K562 (cell line): ENCODE measurements around the gene MMP12. TPM values are rescaled to one million over a fixed set of nuclear protein-coding genes. Genes with fewer than 3 reads are reported as not detected.

Experiments
- ATAC-seq: fragments of 200-7000 bp; cut with Tn5 transposase; 3 replicates; pipeline ENCODE4 v1.9.1; 2020; ENCODE audit warnings: moderate library complexity
- BruUV-seq: library from RNA; stranded (reverse); fragments of 400-500 nt; replicated peaks from 2 replicates; lab custom pipeline; 2021; lab: Mats Ljungman, UMichigan
- CTCF ChIA-PET: fragments of 300-600 bp; formaldehyde crosslinking; extraction: SDS; loops from one replicate; lab custom pipeline; 2021; ENCODE audit warnings: low intra/inter-chr PET ratio; lab: Yijun Ruan, JAX
- POLR2A ChIA-PET: fragments of 300-600, 350-650 bp; sonication (Branson Sonifier 250); formaldehyde crosslinking; extraction: SDS; loops from one replicate; lab custom pipeline; 2021; ENCODE audit warnings: antibody characterized with exemption, inconsistent platforms; lab: Yijun Ruan, JAX
- DNase-seq, 4 experiments: peaks; one replicate each; pipeline versions ENCODE4 v3.0.0 to v3.0.0-alpha.2; 2011 to 2018; ENCODE audit warnings: low spot score in 3 of 4, mixed read lengths in 3 of 4; ENCODE audit errors: extremely low read depth in 1 of 4
- FAIRE-seq: peaks from 2 replicates; lab custom pipeline; 2011; peaks lifted over from hg19 to GRCh38; lab: Jason Lieb, UNC
- H2AFZ ChIP-seq: 2 replicates; pipeline ENCODE4 v1.6.0; 2011; ENCODE audit warnings: low read depth, low read length, control low read depth, inconsistent platforms
- H3K27ac ChIP-seq: fragments of 200-600 bp; 3 replicates; pipeline ENCODE4 v1.8.0; 2011; ENCODE audit warnings: low read depth, mild to moderate bottlenecking, control low read depth, inconsistent platforms, low read length, moderate library complexity, mixed read lengths; ENCODE audit errors: extremely low read depth
- H3K27me3 ChIP-seq, 2 experiments: fragments of 300-600 bp in 1 of 2; 2 replicates in 1 of 2; 3 replicates in 1 of 2; pipeline versions ENCODE4 v1.6.0 to v1.8.0; 2011; ENCODE audit warnings: inconsistent platforms in 2 of 2, low read length in 2 of 2, mild to moderate bottlenecking in 1 of 2, mixed read lengths in 1 of 2, moderate library complexity in 1 of 2; ENCODE audit not compliant: control insufficient read depth in 2 of 2, insufficient read depth in 2 of 2
- H3K36me3 ChIP-seq: fragments of 300-600 bp; 3 replicates; pipeline ENCODE4 v1.8.0; 2011; ENCODE audit warnings: mild to moderate bottlenecking, low read length, inconsistent platforms; ENCODE audit not compliant: control insufficient read depth, insufficient read depth
- H3K4me1 ChIP-seq, 2 experiments: fragments of 200-600 bp in 1 of 2; replicated peaks in 1 of 2; 2 replicates in 1 of 2; 3 replicates in 1 of 2; pipeline versions ENCODE4 v1.5.1 to v1.8.0; 2011; ENCODE audit warnings: inconsistent platforms in 2 of 2, low read length in 2 of 2, mild to moderate bottlenecking in 1 of 2, mixed read lengths in 1 of 2, moderate library complexity in 1 of 2; ENCODE audit not compliant: control insufficient read depth in 2 of 2, insufficient read depth in 2 of 2
- H3K4me2 ChIP-seq: 2 replicates; pipeline ENCODE4 v1.6.1; 2011; ENCODE audit warnings: low read length, control low read depth, inconsistent platforms, mixed read lengths; ENCODE audit not compliant: insufficient read depth
- H3K4me3 ChIP-seq: fragments of 200-600 bp; sonication (generic), shearing (Covaris generic); 2 replicates; pipeline ENCODE4 v1.5.1; 2016; ENCODE audit warnings: control low read depth, inconsistent platforms
- H3K79me2 ChIP-seq: fragments of 200-600 bp; 3 replicates; pipeline ENCODE4 v1.8.0; 2011; ENCODE audit warnings: low read length, inconsistent platforms; ENCODE audit not compliant: control insufficient read depth, insufficient read depth
- H3K9ac ChIP-seq, 2 experiments: 2 replicates each; pipeline versions ENCODE4 v1.6.0 to v1.6.1; 2011; ENCODE audit warnings: low read depth in 2 of 2, low read length in 2 of 2, control low read depth in 1 of 2, inconsistent platforms in 1 of 2, mild to moderate bottlenecking in 1 of 2, mixed read lengths in 1 of 2; ENCODE audit not compliant: insufficient read depth in 1 of 2
- H3K9me1 ChIP-seq: one replicate; pipeline ENCODE4 v1.6.0; 2011; ENCODE audit warnings: inconsistent platforms, mild to moderate bottlenecking, low read length, moderate library complexity; ENCODE audit not compliant: control insufficient read depth, insufficient read depth
- H3K9me3 ChIP-seq: replicated peaks from 2 replicates; pipeline ENCODE4 v1.5.1; 2011; ENCODE audit warnings: low read depth, low read length, inconsistent platforms; ENCODE audit not compliant: control insufficient read depth, insufficient read depth
- H4K20me1 ChIP-seq: replicated peaks from 2 replicates; pipeline ENCODE4 v1.6.1; 2011; ENCODE audit warnings: low read length, inconsistent platforms, mixed read lengths; ENCODE audit not compliant: control insufficient read depth, insufficient read depth
- ATF7 ChIP-seq: fragments of 450-650 bp; IDR thresholded peaks from 2 replicates; pipeline ENCODE4 v1.7.1; 2014; ENCODE audit warnings: mild to moderate bottlenecking, moderate library complexity
- BACH1 ChIP-seq: fragments of 200-800 bp; sonication (Bioruptor generic); IDR thresholded peaks from 2 replicates; pipeline ENCODE4 v1.6.1; 2016; ENCODE audit warnings: missing genetic modification characterization, missing compliant biosample characterization
- CBX1 ChIP-seq: sonication (generic); IDR thresholded peaks from 2 replicates; pipeline ENCODE4 v1.6.1; 2016; ENCODE audit warnings: antibody characterized with exemption, low read depth, mild to moderate bottlenecking
- FOXK2 ChIP-seq, 2 experiments: fragments of 450-650 bp; IDR thresholded peaks in 1 of 2; conservative IDR thresholded peaks in 1 of 2; 2 replicates each; pipeline ENCODE4 v1.6.1; 2016; ENCODE audit warnings: low read depth in 2 of 2, mild to moderate bottlenecking in 1 of 2
- HDAC2 ChIP-seq: fragments of 450-650 bp; IDR thresholded peaks from 2 replicates; pipeline ENCODE4 v1.6.1; 2016; ENCODE audit warnings: mild to moderate bottlenecking
- JUN ChIP-seq, 2 experiments: sonication (generic) in 1 of 2; formaldehyde crosslinking in 1 of 2; IDR thresholded peaks; 2 replicates each; pipeline versions ENCODE4 v1.6.1 to v1.8.0; 2012 to 2022; ENCODE audit warnings: borderline replicate concordance in 2 of 2, mild to moderate bottlenecking in 2 of 2, improper control_type of control experiment in 1 of 2, low read depth in 1 of 2, low read length in 1 of 2, missing genetic modification reagents in 1 of 2
- MAFF ChIP-seq: IDR thresholded peaks from 2 replicates; pipeline ENCODE4 v1.6.1; 2012; ENCODE audit warnings: low read length, improper control_type of control experiment
- MAFK ChIP-seq: IDR thresholded peaks from 2 replicates; pipeline ENCODE4 v1.6.1; 2011; ENCODE audit warnings: low read length, improper control_type of control experiment
- MYNN ChIP-seq, 2 experiments: sonication (generic); formaldehyde crosslinking in 1 of 2; IDR thresholded peaks; 2 replicates each; pipeline versions ENCODE4 v1.5.0 to v1.6.1; 2016 to 2020; ENCODE audit warnings: antibody characterized with exemption in 1 of 2, missing genetic modification reagents in 1 of 2
- NCOA2 ChIP-seq, 2 experiments: fragments of 450-650 bp; IDR thresholded peaks; 2 replicates each; pipeline ENCODE4 v1.6.1; 2018; ENCODE audit warnings: mild to moderate bottlenecking in 2 of 2, moderate library complexity in 1 of 2; ENCODE audit not compliant: partially characterized antibody in 2 of 2
- NCOA6 ChIP-seq: fragments of 450-650 bp; IDR thresholded peaks from 2 replicates; pipeline ENCODE4 v1.6.1; 2017; ENCODE audit warnings: mild to moderate bottlenecking
- PML ChIP-seq: IDR thresholded peaks from 2 replicates; pipeline ENCODE4 v1.6.1; 2012; ENCODE audit warnings: low read length, inconsistent platforms
- ZNF282 ChIP-seq: sonication (generic); formaldehyde crosslinking; IDR thresholded peaks from 2 replicates; pipeline ENCODE4 v1.8.1; 2023; ENCODE audit warnings: missing genetic modification reagents
- in situ Hi-C: fragments of 300-500 bp; cut with MboI; formaldehyde crosslinking; loops from 4 replicates; pipeline ENCODE4 v1.15.0; 2018; ENCODE audit warnings: inconsistent platforms, mixed read lengths
- intact Hi-C: fragments of 100-400 bp; cut with micrococcal nuclease; formaldehyde crosslinking; loops from 2 replicates; pipeline ENCODE4 v1.14.2; 2022
- polyA plus RNA-seq, 8 experiments: library from polyadenylated mRNA; depleted of rRNA in 4 of 8; stranded (reverse) in 5 of 8; unstranded in 3 of 8; fragments of >200 nt; fragmentation: Nextera tagmentation in 2 of 8; fragmentation: Illumina TruSeq in 1 of 8; extraction: Ambion mirVana in 2 of 8; extraction: Trizol in 1 of 8; gene quantifications; 2 replicates each; pipeline versions ENCODE4 v1.2.1 to v1.2.3, GENCODE V29; 2011 to 2014; ENCODE audit warnings: inconsistent platforms in 1 of 8, missing spikeins in 1 of 8
- total RNA-seq, 7 experiments: library from RNA; depleted of rRNA in 6 of 7; stranded (reverse); fragments of >200 nt in 6 of 7; fragmentation: Illumina TruSeq in 2 of 7; extraction: Trizol in 2 of 7; gene quantifications; 2 replicates each; pipeline versions ENCODE4 v1.2.1 to v1.2.3, GENCODE V29; 2011 to 2021; ENCODE audit warnings: low replicate concordance in 1 of 7
- TF ChIP-seq, protein P1 (sequence below): sonication (generic); formaldehyde crosslinking; IDR thresholded peaks from 2 replicates; pipeline ENCODE4 v1.8.1; 2023; ENCODE audit warnings: mild to moderate bottlenecking, missing genetic modification reagents
- TF ChIP-seq, protein P2 (sequence below): fragments of 250-450 bp; sonication (Bioruptor Pico); IDR thresholded peaks from 2 replicates; pipeline ENCODE4 v1.4.0; 2020
- TF ChIP-seq, protein P3 (sequence below): fragments of 450-650 bp; IDR thresholded peaks from 2 replicates; pipeline ENCODE4 v1.6.1; 2016; ENCODE audit warnings: antibody characterized with exemption

Gene MMP12
- total and polyA plus RNA-seq, 9 of the 15 experiments (the other 6 are each of a cell fraction or from before 2014, with no cell fraction given), result not detected

DNA sequence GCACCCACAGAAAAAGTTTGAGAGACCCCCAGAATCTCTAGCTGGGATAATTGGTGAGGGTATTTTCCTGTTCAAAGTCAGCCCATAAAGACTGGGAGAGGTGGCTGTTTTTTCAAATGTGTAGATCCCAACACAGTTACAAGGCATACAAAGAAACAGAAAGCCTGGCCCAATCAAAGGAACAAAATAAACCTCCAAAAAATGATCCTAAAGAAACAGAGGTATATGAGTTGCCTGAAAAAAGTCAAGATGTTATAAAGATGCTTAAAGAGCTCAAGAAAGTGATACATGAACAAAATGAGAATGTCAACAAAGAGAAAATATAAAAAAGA is 40.2 kb upstream of the MMP12 start:
- no peaks in the 10 kb centered on the region for H3K9me1 ChIP-seq
- in situ Hi-C loops, result no loop called here
- no peak for DNase-seq
- no peaks in the 10 kb centered on the region for H4K20me1 ChIP-seq
- H3K9ac ChIP-seq, result no peak overlapping the region
- no peaks in the 10 kb centered on the region for H3K4me1 ChIP-seq
- no peaks in the 10 kb centered on the region for H3K79me2 ChIP-seq
- H3K4me2 ChIP-seq, result no peak overlapping the region
- CTCF ChIA-PET, result no interaction called here
- H3K4me3 ChIP-seq, result no peak overlapping the region
- no peaks in the 10 kb centered on the region for H3K9me3 ChIP-seq
- no peaks in the 10 kb centered on the region for H3K36me3 ChIP-seq
- no peak for ATAC-seq
- H3K27me3 ChIP-seq, result no peaks in the 10 kb centered on the region
- BruUV-seq, result no TSS peak
- intact Hi-C loops, result no loop called here
- no peak overlapping the region for H2AFZ ChIP-seq
- no peak for FAIRE-seq
- H3K27ac ChIP-seq, result no peak overlapping the region
- POLR2A ChIA-PET, result interaction anchor here (0.8 kb wide), 1 partner anchor 18 kb away, joined by 3 read pairs; no protein-coding TSS in a partner anchor
- TF ChIP-seq NCOA2 (IDR thresholded peaks at IDR 0.05; ENCODE audit: partially characterized antibody in 2 of 2) (no peak), MAFK (no peak), CBX1 (no peak), ATF7 (no peak), BACH1 (tag) (no peak), JUN (IDR thresholded peaks at IDR 0.05; ENCODE audit: borderline replicate concordance, low read depth, low read length) (no peak), JUN (CRISPR knock-in tag; IDR thresholded peaks at IDR 0.05; ENCODE audit: borderline replicate concordance) (no peak), HDAC2 (no peak), PML (no peak), ZNF282 (CRISPR knock-in tag) (no peak), NCOA6 (no peak), FOXK2 (conservative IDR thresholded peaks at IDR 0.05 in 1 of 2, IDR thresholded peaks at IDR 0.05 in 1 of 2; ENCODE audit: low read depth in 2 of 2) (no peak), MYNN (IDR thresholded peaks at IDR 0.05) (no peak), MYNN (CRISPR knock-in tag; IDR thresholded peaks at IDR 0.05) (no peak), MAFF (no peak)
- TF ChIP-seq, protein P1, sequence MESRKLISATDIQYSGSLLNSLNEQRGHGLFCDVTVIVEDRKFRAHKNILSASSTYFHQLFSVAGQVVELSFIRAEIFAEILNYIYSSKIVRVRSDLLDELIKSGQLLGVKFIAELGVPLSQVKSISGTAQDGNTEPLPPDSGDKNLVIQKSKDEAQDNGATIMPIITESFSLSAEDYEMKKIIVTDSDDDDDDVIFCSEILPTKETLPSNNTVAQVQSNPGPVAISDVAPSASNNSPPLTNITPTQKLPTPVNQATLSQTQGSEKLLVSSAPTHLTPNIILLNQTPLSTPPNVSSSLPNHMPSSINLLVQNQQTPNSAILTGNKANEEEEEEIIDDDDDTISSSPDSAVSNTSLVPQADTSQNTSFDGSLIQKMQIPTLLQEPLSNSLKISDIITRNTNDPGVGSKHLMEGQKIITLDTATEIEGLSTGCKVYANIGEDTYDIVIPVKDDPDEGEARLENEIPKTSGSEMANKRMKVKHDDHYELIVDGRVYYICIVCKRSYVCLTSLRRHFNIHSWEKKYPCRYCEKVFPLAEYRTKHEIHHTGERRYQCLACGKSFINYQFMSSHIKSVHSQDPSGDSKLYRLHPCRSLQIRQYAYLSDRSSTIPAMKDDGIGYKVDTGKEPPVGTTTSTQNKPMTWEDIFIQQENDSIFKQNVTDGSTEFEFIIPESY (CRISPR knock-in tag), result no peak
- TF ChIP-seq, protein P2, sequence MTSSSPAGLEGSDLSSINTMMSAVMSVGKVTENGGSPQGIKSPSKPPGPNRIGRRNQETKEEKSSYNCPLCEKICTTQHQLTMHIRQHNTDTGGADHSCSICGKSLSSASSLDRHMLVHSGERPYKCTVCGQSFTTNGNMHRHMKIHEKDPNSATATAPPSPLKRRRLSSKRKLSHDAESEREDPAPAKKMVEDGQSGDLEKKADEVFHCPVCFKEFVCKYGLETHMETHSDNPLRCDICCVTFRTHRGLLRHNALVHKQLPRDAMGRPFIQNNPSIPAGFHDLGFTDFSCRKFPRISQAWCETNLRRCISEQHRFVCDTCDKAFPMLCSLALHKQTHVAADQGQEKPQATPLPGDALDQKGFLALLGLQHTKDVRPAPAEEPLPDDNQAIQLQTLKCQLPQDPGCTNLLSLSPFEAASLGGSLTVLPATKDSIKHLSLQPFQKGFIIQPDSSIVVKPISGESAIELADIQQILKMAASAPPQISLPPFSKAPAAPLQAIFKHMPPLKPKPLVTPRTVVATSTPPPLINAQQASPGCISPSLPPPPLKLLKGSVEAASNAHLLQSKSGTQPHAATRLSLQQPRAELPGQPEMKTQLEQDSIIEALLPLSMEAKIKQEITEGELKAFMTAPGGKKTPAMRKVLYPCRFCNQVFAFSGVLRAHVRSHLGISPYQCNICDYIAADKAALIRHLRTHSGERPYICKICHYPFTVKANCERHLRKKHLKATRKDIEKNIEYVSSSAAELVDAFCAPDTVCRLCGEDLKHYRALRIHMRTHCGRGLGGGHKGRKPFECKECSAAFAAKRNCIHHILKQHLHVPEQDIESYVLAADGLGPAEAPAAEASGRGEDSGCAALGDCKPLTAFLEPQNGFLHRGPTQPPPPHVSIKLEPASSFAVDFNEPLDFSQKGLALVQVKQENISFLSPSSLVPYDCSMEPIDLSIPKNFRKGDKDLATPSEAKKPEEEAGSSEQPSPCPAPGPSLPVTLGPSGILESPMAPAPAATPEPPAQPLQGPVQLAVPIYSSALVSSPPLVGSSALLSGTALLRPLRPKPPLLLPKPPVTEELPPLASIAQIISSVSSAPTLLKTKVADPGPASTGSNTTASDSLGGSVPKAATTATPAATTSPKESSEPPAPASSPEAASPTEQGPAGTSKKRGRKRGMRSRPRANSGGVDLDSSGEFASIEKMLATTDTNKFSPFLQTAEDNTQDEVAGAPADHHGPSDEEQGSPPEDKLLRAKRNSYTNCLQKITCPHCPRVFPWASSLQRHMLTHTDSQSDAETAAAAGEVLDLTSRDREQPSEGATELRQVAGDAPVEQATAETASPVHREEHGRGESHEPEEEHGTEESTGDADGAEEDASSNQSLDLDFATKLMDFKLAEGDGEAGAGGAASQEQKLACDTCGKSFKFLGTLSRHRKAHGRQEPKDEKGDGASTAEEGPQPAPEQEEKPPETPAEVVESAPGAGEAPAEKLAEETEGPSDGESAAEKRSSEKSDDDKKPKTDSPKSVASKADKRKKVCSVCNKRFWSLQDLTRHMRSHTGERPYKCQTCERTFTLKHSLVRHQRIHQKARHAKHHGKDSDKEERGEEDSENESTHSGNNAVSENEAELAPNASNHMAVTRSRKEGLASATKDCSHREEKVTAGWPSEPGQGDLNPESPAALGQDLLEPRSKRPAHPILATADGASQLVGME (CRISPR knock-in tag), result no peak
- TF ChIP-seq, protein P3, sequence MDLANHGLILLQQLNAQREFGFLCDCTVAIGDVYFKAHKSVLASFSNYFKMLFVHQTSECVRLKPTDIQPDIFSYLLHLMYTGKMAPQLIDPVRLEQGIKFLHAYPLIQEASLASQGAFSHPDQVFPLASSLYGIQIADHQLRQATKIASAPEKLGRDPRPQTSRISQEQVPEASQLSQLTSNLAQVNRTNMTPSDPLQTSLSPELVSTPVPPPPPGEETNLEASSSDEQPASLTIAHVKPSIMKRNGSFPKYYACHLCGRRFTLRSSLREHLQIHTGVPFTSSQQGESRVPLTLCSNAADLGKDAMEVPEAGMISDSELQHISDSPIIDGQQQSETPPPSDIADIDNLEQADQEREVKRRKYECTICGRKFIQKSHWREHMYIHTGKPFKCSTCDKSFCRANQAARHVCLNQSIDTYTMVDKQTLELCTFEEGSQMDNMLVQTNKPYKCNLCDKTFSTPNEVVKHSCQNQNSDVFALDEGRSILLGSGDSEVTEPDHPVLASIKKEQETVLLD, result no peak
